Psoas muscle (tissue), 8 donors: ENCODE measurements around the gene CNTLN. TPM values are rescaled to one million over a fixed set of nuclear protein-coding genes. Genes with fewer than 3 reads are reported as not detected.

ENCODE experiments used
- ATAC-seq, 4 donors: fragments of 200-7000 bp; cut with Tn5 transposase; one replicate each; pipeline ENCODE4 v1.9.1; 2020; ENCODE audit warnings: moderate library complexity in 3 of 4, mild to moderate bottlenecking in 2 of 4
- DNase-seq, 2 donors: peaks; one replicate each; pipeline ENCODE4 v3.0.0-alpha.2; 2020
- H3K27ac ChIP-seq: fragments of 200-600 bp; one replicate; pipeline ENCODE4 v1.8.0; 2022
- H3K27me3 ChIP-seq, 3 donors: fragments of 200-600 bp in 1 of 3; one replicate each; pipeline versions ENCODE4 v1.6.1 to v1.8.0; 2013 to 2022; ENCODE audit warnings: low read length in 2 of 3, mild to moderate bottlenecking in 2 of 3, moderate library complexity in 1 of 3; ENCODE audit not compliant: insufficient read depth in 3 of 3
- H3K36me3 ChIP-seq, 2 donors: fragments of 200-600 bp in 1 of 2; one replicate each; pipeline versions ENCODE4 v1.6.1 to v1.8.0; 2013 to 2022; ENCODE audit warnings: low read depth in 1 of 2, mild to moderate bottlenecking in 1 of 2, moderate library complexity in 1 of 2; ENCODE audit not compliant: insufficient read depth in 1 of 2
- H3K4me1 ChIP-seq: fragments of 200-600 bp; one replicate; pipeline ENCODE4 v1.8.0; 2022
- H3K4me3 ChIP-seq: fragments of 200-600 bp; one replicate; pipeline ENCODE4 v1.8.0; 2022; ENCODE audit warnings: mild to moderate bottlenecking
- H3K9me3 ChIP-seq: fragments of 200-600 bp; one replicate; pipeline ENCODE4 v1.8.0; 2022
- WGBS, 3 donors: extraction: QIAGEN DNeasy Blood & Tissue Kit; methylation state at CpG; one replicate each; pipeline versions ENCODE4 v1.1.6 to v1.1.7; 2013; 5-methylcytosine and 5-hydroxymethylcytosine counted together
- intact Hi-C, 2 donors: fragments of 100-400 bp; cut with DNase I; formaldehyde crosslinking; loops; one replicate each; pipeline versions ENCODE4 v1.11.0 to v1.14.2; 2022
- polyA plus RNA-seq, 3 donors: library from polyadenylated mRNA; stranded (reverse); fragments of 200-250 nt; gene quantifications; one replicate each; pipeline ENCODE4 v1.2.3, GENCODE V29; 2013
- total RNA-seq, 4 donors: library from RNA; stranded (reverse); fragmentation: NEBNext Ultra II Directional in 2 of 4; extraction: Animal tissue kit (Norgen Biotek cat#: 25700) in 2 of 4; gene quantifications; one replicate each; pipeline versions ENCODE4 v1.2.1 to v1.2.4, GENCODE V29; 2021 to 2023
- TF ChIP-seq, protein P1 (sequence below): fragments of 200-600 bp; IDR thresholded peaks from one replicate; pipeline ENCODE4 v1.8.0; 2022; ENCODE audit warnings: antibody characterized with exemption
- donor health status: healthy with polysubstance abuse.
- donor health status: DM: no; HTN: no; CAD: no; lungs with moderate emphysema.
- donor health status: Bipolar disorder and iron deficiency.
- donor health status: healthy.
- donor health status: DM: yes; HTN: yes; CAD: no.
- donor health status: DM: no; HTN: no; CAD: no.
- donor health status: DM: no; HTN: no; CAD: no.
- donor health status: DM: yes; HTN: yes; CAD: no.

Gene CNTLN
- total and polyA plus RNA-seq, 7 donors, result 0.66 to 2.4 (median 1.5) TPM

DNA sequence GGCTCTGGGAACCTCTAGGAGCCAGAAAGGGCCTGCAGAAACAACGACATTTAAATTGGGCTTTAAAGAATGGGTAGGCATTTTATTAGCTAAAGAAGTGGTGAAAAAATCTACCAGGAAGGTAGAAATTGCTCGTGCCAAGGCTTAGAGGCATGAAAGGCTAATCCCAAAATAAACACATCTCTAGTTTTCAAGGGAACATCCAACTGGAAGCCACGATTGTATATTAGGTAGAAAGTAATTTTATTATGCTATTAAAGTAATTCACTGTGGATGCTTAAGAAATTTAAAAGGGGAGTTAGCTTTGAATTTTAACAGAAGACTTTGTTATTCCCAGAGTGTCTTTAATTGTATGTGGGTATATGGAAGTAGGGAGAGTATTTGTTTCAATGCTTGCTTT lies 17.5 kb upstream of the CNTLN start:
- intact Hi-C loops, result loop anchor here in 1 of 2 donors (2.0 kb wide), 1 partner anchor 345 kb away; no protein-coding TSS in a partner anchor
- no peak for ATAC-seq
- H3K27ac ChIP-seq, result no peak overlapping the region
- no peak overlapping the region for H3K4me3 ChIP-seq
- H3K9me3 ChIP-seq, result no peaks in the 10 kb centered on the region
- no peaks in the 10 kb centered on the region for H3K27me3 ChIP-seq
- H3K36me3 ChIP-seq, result no peaks in the 10 kb centered on the region
- WGBS, 3 donors, result 28 to 58% (median 29%) methylated on average over 3 of the region's 3 CpGs
- TF ChIP-seq, protein P1, sequence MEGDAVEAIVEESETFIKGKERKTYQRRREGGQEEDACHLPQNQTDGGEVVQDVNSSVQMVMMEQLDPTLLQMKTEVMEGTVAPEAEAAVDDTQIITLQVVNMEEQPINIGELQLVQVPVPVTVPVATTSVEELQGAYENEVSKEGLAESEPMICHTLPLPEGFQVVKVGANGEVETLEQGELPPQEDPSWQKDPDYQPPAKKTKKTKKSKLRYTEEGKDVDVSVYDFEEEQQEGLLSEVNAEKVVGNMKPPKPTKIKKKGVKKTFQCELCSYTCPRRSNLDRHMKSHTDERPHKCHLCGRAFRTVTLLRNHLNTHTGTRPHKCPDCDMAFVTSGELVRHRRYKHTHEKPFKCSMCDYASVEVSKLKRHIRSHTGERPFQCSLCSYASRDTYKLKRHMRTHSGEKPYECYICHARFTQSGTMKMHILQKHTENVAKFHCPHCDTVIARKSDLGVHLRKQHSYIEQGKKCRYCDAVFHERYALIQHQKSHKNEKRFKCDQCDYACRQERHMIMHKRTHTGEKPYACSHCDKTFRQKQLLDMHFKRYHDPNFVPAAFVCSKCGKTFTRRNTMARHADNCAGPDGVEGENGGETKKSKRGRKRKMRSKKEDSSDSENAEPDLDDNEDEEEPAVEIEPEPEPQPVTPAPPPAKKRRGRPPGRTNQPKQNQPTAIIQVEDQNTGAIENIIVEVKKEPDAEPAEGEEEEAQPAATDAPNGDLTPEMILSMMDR, result no peak
- no peaks in the 10 kb centered on the region for H3K4me1 ChIP-seq
- DNase-seq, result no peak

DNA sequence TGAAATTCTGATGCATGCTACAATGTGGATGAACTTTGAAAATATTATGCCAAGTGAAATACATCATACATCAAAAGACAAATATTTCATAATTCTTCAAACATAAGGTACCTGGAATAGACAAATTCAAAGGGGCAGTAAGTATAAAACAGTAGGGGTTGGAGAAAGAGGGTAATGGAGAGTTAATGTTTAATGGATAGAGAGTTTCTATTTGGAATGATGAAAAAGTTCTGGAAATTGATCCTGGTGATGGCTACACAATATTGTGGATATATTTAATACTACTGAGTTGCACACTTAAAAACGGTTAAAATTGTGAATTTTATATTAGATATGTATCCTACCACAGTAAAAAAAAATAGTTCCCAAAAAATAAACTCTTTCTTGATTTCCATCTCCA lies 14.6 kb upstream of the CNTLN start:
- 77 to 84% (median 80%) methylated on average over 1 of the region's 1 CpG for WGBS, 3 donors
- Histone ChIP-seq H3K4me3 (no peak overlapping the region), H3K9me3 (no peaks in the 10 kb centered on the region), H3K27me3 (no peaks in the 10 kb centered on the region), H3K4me1 (no peaks in the 10 kb centered on the region), H3K27ac (no peak overlapping the region), H3K36me3 (no peaks in the 10 kb centered on the region)
- DNase-seq, result no peak
- no peak for ATAC-seq
- TF ChIP-seq, protein P1, result no peak
- intact Hi-C loops, result loop anchor here in 1 of 2 donors (2.0 kb wide), 1 partner anchor 343 kb away; no protein-coding TSS in a partner anchor

DNA sequence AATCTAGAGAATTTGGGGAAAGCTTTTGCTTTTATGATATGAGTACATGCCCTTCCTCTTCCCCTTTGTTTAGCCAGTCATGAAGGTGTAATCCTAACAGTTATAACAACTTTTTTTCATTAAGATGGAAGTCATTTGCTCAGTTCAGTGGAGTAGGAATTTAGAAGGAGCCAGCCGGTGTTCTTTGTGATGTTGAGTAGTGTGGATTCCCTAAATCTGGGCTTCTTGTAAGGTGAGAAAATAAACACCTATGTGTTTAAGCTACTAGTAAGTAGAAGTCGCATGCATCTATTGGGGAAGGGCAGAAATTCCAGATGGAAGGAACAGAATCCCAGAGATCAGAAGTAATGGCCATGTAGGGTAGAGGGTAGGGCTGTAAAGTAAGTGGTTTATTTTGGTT lies 13.6 kb upstream of the CNTLN start:
- no peaks in the 10 kb centered on the region for H3K9me3 ChIP-seq
- H3K4me3 ChIP-seq, result no peak overlapping the region
- no peaks in the 10 kb centered on the region for H3K27me3 ChIP-seq
- TF ChIP-seq, protein P1, result no peak
- intact Hi-C loops, result loop anchor here in 1 of 2 donors (2.0 kb wide), 1 partner anchor 342 kb away; no protein-coding TSS in a partner anchor
- no peaks in the 10 kb centered on the region for H3K4me1 ChIP-seq
- H3K36me3 ChIP-seq, result no peaks in the 10 kb centered on the region
- DNase-seq (no peak), ATAC-seq (no peak)
- H3K27ac ChIP-seq, result no peak overlapping the region
- WGBS, 3 donors, result 63 to 65% (median 65%) methylated on average over 2 of the region's 2 CpGs

DNA sequence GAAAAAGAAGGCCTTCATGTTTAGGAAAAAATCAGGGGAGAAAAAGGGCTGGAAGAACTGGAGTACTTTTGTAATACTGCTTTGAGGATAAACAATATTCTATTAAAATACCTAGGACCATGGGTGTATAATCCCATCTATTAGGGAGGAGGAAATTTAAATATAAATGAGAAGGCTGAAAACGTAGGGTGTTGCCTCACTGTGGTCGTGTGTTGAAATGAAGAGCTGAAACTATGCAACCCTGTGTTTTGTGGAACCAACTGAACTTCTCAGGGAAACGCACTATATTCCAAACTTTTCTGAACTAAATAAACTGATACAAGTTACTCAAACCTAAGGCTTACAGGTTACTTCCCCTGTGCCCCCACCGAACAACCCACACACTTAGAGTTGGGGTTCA lies 4.5 kb upstream of the CNTLN start:
- ATAC-seq, result no peak
- intact Hi-C loops, result no loop called here
- TF ChIP-seq, protein P1, result no peak
- 74 to 80% (median 80%) methylated on average over 4 of the region's 4 CpGs for WGBS, 3 donors
- Histone ChIP-seq H3K4me3 (no peak overlapping the region), H3K27me3 (no peaks in the 10 kb centered on the region), H3K9me3 (no peaks in the 10 kb centered on the region), H3K36me3 (no peaks in the 10 kb centered on the region), H3K4me1 (peaks cover 9% of the 10 kb centered on the region), H3K27ac (no peak overlapping the region)
- no peak for DNase-seq

DNA sequence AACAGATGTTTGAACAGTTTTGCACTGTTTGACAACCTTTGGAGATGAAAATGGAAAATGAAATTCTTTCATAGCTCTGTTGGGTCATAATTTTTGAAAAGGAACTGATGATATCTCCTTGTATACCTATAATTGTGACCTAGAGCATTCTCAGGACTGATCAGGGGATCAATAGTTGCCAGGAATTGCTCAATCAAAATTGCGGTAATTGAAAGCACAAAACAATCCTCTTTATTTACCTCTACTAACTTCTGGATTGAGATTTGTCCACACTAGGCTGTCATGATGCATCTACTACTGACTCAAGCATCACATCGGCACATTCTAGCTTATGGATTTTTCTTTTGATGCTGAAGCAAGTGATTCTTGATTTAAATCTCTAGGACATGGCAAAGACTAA lies 4.1 kb upstream of the CNTLN start:
- no peak overlapping the region for H3K27ac ChIP-seq
- H3K36me3 ChIP-seq, result no peaks in the 10 kb centered on the region
- intact Hi-C loops, result no loop called here
- no peak overlapping the region for H3K4me3 ChIP-seq
- DNase-seq (no peak), ATAC-seq (no peak)
- no peaks in the 10 kb centered on the region for H3K9me3 ChIP-seq
- H3K4me1 ChIP-seq, result peaks cover 9% of the 10 kb centered on the region
- TF ChIP-seq, protein P1, result no peak
- 92 to 97% (median 94%) methylated on average over 2 of the region's 2 CpGs for WGBS, 3 donors
- H3K27me3 ChIP-seq, result no peaks in the 10 kb centered on the region
